ENCODE results near the gene PHF3. TPM values are rescaled to one million over a fixed set of nuclear protein-coding genes. Genes with fewer than 3 reads are reported as not detected.
"Not testable (repeated sequence)": the region's sequence is repeated elsewhere in the genome, so short reads cannot be mapped to it uniquely, and the experiment has no call there.

The PHF3 gene
- total RNA-seq, 4 donors from 2014 or later = 49.4 to 73.1 (median 61.9) TPM

GRCh38 chr6:63745784-63746183 is 110.2 kb downstream of the PHF3 start:
- no peaks in the 10 kb centered on the region for H3K4me1 ChIP-seq
- intact Hi-C loops (cut with DNase I; ENCODE audit: low total_unique reads) = no loop called here
- no peak overlapping the region for H3K4me3 ChIP-seq
- TF ChIP-seq CTCF (IDR thresholded peaks at IDR 0.05 in 4 of 5, conservative IDR thresholded peaks at IDR 0.05 in 1 of 5) = no peak
- TF ChIP-seq POLR2A (IDR thresholded peaks at IDR 0.05) = no peak
- no peaks in the 10 kb centered on the region for H3K9me3 ChIP-seq
- DNase-seq (no peak), ATAC-seq (no peak)
- H3K27ac ChIP-seq = no peak overlapping the region
- no peaks in the 10 kb centered on the region for H3K27me3 ChIP-seq
- in situ Hi-C loops (cut with MboI; ENCODE audit: low sequenced_read_pairs in 4 of 4) = loop anchor here in 1 of 4 donors (10.0 kb wide), 1 partner anchor 141 kb away; no protein-coding TSS in a partner anchor
- H3K36me3 ChIP-seq = no peaks in the 10 kb centered on the region

GRCh38 chr6:63750400-63750799 is 114.8 kb downstream of the PHF3 start:
- H3K4me1 ChIP-seq = no peaks in the 10 kb centered on the region
- H3K4me3 ChIP-seq = no peak overlapping the region
- H3K27me3 ChIP-seq = no peaks in the 10 kb centered on the region
- H3K36me3 ChIP-seq = no peaks in the 10 kb centered on the region
- in situ Hi-C loops (cut with MboI; ENCODE audit: low sequenced_read_pairs in 4 of 4) (no loop called here), intact Hi-C loops (cut with DNase I; ENCODE audit: low total_unique reads) (no loop called here)
- TF ChIP-seq POLR2A (IDR thresholded peaks at IDR 0.05) = no peak
- no peak for TF ChIP-seq CTCF (IDR thresholded peaks at IDR 0.05 in 4 of 5, conservative IDR thresholded peaks at IDR 0.05 in 1 of 5)
- H3K9me3 ChIP-seq = no peaks in the 10 kb centered on the region
- DNase-seq (no peak), ATAC-seq (no peak)
- H3K27ac ChIP-seq = no peak overlapping the region

DNA sequence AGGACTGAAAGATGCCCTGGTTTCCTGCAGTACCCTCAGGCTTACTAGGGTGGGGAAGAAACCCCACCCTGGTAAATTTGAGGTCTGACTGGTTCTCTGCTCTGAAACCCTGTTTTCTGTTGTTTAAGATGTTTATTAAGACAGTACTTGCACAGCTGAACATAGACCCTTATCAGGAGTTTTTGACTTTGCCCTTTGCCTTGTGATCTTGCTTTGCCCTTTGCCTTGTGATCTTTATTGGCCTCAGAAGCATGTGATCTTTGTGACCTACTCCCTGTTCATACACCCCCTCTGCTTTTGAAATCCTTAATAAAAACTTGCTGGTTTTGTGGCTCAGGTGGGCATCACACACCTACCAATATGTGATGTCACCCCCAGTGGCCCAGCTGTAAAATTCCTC is 121.7 kb downstream of the PHF3 start:
- H3K9me3 ChIP-seq; H3K4me3 ChIP-seq; ATAC-seq; H3K36me3 ChIP-seq; H3K27ac ChIP-seq; in situ Hi-C loops (cut with MboI; ENCODE audit: low sequenced_read_pairs in 4 of 4); intact Hi-C loops (cut with DNase I; ENCODE audit: low total_unique reads); DNase-seq; H3K27me3 ChIP-seq: not testable (repeated sequence)
- peaks cover 0 to 10% of the 10 kb centered on the region in 2 donors for H3K4me1 ChIP-seq

- intact Hi-C loops (cut with DNase I; ENCODE audit: low total_unique reads) = no loop called here
- TF ChIP-seq POLR2A (IDR thresholded peaks at IDR 0.05) (no peak), CTCF (IDR thresholded peaks at IDR 0.05 in 4 of 5, conservative IDR thresholded peaks at IDR 0.05 in 1 of 5) (no peak)
- Histone ChIP-seq H3K27me3 (no peaks in the 10 kb centered on the region), H3K4me3 (no peak overlapping the region), H3K9me3 (no peaks in the 10 kb centered on the region), H3K27ac (no peak overlapping the region), H3K4me1 (peaks cover 0 to 10% of the 10 kb centered on the region in 2 donors), H3K36me3 (no peaks in the 10 kb centered on the region)
- in situ Hi-C loops (cut with MboI; ENCODE audit: low sequenced_read_pairs in 4 of 4) = no loop called here
- no peak for DNase-seq
- ATAC-seq = no peak
Measured at GRCh38 chr6:63757826-63758225, 122.2 kb downstream of the PHF3 start.

DNA sequence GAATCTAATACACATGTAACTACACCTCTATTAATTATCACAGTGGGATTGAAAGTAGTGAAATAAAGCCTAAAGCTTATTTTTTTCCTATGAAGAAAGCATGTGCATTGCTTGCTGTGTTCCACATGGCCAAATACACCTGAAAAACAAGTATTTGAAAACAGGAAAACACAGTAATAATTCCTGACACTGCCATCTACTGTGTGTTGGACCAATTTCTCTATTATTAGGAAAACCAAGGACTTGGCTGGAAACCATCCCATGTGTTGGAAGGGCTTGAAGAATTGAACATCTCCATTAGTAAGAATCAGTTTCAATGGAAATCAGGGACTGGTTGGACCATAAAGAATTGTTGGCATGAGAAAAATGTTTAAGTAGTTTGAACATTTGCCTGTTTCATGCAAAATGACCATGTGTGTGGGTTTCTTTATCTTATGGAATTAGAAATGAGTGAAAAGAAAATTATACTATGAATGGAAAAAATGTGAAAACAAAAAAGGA is 124.1 kb downstream of the PHF3 start:
- Histone ChIP-seq H3K9me3 (no peaks in the 10 kb centered on the region), H3K27ac (no peak overlapping the region), H3K36me3 (no peaks in the 10 kb centered on the region), H3K27me3 (no peaks in the 10 kb centered on the region), H3K4me3 (no peak overlapping the region), H3K4me1 (peaks cover 0 to 10% of the 10 kb centered on the region in 2 donors)
- in situ Hi-C loops (cut with MboI; ENCODE audit: low sequenced_read_pairs in 4 of 4) (loop anchor here (5.0 to 10.0 kb wide), 3 partner anchors 157 to 405 kb away; no protein-coding TSS in a partner anchor), intact Hi-C loops (cut with DNase I; ENCODE audit: low total_unique reads) (no loop called here)
- no peak for TF ChIP-seq POLR2A (IDR thresholded peaks at IDR 0.05)
- ATAC-seq (no peak), DNase-seq (no peak)

DNA sequence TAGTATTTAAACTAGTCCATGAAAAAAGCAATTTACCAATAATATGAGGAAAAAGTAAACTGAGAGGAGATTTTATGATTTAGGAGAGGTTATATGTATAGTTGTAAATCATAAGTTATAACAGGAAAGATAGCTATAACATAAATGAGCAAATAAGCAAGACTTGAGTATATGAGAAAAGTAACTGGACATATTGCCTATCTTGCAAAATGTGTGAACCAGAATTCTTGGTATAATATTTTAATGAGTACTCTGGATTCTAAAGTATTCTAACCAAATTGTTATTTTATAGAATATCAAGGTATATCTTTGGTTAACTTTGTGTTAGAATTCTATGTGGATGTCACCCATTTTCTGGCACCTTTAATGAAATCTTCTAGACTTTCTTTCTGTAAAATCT is 124.6 kb downstream of the PHF3 start:
- ATAC-seq = no peak
- in situ Hi-C loops (cut with MboI; ENCODE audit: low sequenced_read_pairs in 4 of 4) = loop anchor here (5.0 to 10.0 kb wide), 3 partner anchors 158 to 405 kb away; no protein-coding TSS in a partner anchor

More for the DNA sequence above, 124.6 kb downstream of the PHF3 start:
- Histone ChIP-seq H3K9me3 (no peaks in the 10 kb centered on the region), H3K4me3 (no peak overlapping the region), H3K27me3 (no peaks in the 10 kb centered on the region), H3K36me3 (no peaks in the 10 kb centered on the region), H3K4me1 (peaks cover 0 to 10% of the 10 kb centered on the region in 2 donors), H3K27ac (no peak overlapping the region)
- no peak for DNase-seq
- no peak for TF ChIP-seq CTCF (IDR thresholded peaks at IDR 0.05 in 4 of 5, conservative IDR thresholded peaks at IDR 0.05 in 1 of 5)
- intact Hi-C loops (cut with DNase I; ENCODE audit: low total_unique reads) = no loop called here
